Hepatic stellate cell (primary cell): ENCODE results near the gene GALC.

Source experiments
- DNase-seq: peaks from one replicate; pipeline ENCODE4 v3.0.0; 2011; ENCODE audit warnings: low spot score

GALC gene

GRCh38 chr14:88005978-88006851 lies 13.2 kb upstream of the GALC start:
- no peak for DNase-seq

- no peak for DNase-seq
Measured at GRCh38 chr14:88005050-88005481, 12.1 kb upstream of the GALC start, which contains the start of gene GPR65. Gene GPR65, plus strand, starts transcription at chr14:88005135. Its CDS starts 5,713 bp downstream, at chr14:88010848.

GRCh38 chr14:88004506-88005036 lies 11.6 kb upstream of the GALC start:
- no peak for DNase-seq

GRCh38 chr14:88003425-88003824 lies 10.4 kb upstream of the GALC start:
- no peak for DNase-seq

GRCh38 chr14:88002421-88003075 lies 9.6 kb upstream of the GALC start:
- DNase-seq: no peak

GRCh38 chr14:87999277-87999676 lies 6.3 kb upstream of the GALC start:
- DNase-seq: no peak

GRCh38 chr14:87998482-87998881 lies 5.5 kb upstream of the GALC start:
- DNase-seq: no peak

GRCh38 chr14:87996291-87996592 lies 3.3 kb upstream of the GALC start:
- DNase-seq: no peak

GRCh38 chr14:87995500-87996290 lies 2.7 kb upstream of the GALC start:
- DNase-seq: no peak

- no peak for DNase-seq
Measured at GRCh38 chr14:87994974-87995373, 2.0 kb upstream of the GALC start.

GRCh38 chr14:87992346-87992717 lies 650 bp downstream of the GALC start:
- DNase-seq: peak; percentile 40

GRCh38 chr14:87990682-87991081 lies 2.3 kb downstream of the GALC start:
- DNase-seq: no peak

GRCh38 chr14:87989956-87990299 lies 3.1 kb downstream of the GALC start:
- DNase-seq: no peak

GRCh38 chr14:87989221-87989955 lies 3.6 kb downstream of the GALC start:
- no peak for DNase-seq

GRCh38 chr14:87979689-87980088 lies 13.3 kb downstream of the GALC start:
- no peak for DNase-seq

- no peak for DNase-seq
Measured at GRCh38 chr14:87975636-87976035, 17.3 kb downstream of the GALC start.

GRCh38 chr14:87971010-87971409 lies 22.0 kb downstream of the GALC start:
- DNase-seq: no peak

GRCh38 chr14:87967496-87967895 lies 25.5 kb downstream of the GALC start:
- DNase-seq: no peak

- DNase-seq: no peak
Measured at GRCh38 chr14:87966816-87967215, 26.2 kb downstream of the GALC start.

GRCh38 chr14:87961246-87961645 lies 31.7 kb downstream of the GALC start:
- DNase-seq: no peak

- DNase-seq: no peak
Measured at GRCh38 chr14:87960013-87960787, 32.8 kb downstream of the GALC start.
